GM10266 (cell line): ENCODE data around the gene NOL4L.

Experiments
- DNase-seq: peaks from one replicate; pipeline ENCODE4 v3.0.0; 2012; ENCODE audit errors: extremely low spot score
- TF ChIP-seq, protein P1 (sequence below): IDR thresholded peaks from 2 replicates; pipeline ENCODE4 v1.5.1; 2012; ENCODE audit warnings: mild to moderate bottlenecking, low read depth; ENCODE audit not compliant: control insufficient read depth, insufficient read depth; ENCODE audit errors: missing control alignments

NOL4L gene

DNA sequence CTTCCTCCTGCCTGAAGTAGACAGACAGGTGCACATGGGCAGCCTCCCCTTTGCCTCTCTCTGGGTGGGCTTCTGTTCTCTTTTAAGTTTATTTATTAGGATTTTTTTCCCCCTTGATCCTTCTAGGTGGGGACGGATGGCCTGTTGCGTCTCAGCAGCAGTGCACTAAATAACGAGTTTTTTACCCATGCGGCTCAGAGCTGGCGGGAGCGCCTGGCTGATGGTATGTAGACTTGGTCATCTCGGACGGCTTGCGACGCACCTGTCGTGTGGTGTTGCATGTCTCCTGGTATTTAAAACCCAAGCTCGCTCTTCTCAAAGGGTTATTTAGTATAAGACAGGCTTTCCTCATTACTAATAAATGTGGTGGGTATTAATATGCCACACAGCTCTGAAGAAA, 153.7 kb downstream of the NOL4L start:
- TF ChIP-seq, protein P1, sequence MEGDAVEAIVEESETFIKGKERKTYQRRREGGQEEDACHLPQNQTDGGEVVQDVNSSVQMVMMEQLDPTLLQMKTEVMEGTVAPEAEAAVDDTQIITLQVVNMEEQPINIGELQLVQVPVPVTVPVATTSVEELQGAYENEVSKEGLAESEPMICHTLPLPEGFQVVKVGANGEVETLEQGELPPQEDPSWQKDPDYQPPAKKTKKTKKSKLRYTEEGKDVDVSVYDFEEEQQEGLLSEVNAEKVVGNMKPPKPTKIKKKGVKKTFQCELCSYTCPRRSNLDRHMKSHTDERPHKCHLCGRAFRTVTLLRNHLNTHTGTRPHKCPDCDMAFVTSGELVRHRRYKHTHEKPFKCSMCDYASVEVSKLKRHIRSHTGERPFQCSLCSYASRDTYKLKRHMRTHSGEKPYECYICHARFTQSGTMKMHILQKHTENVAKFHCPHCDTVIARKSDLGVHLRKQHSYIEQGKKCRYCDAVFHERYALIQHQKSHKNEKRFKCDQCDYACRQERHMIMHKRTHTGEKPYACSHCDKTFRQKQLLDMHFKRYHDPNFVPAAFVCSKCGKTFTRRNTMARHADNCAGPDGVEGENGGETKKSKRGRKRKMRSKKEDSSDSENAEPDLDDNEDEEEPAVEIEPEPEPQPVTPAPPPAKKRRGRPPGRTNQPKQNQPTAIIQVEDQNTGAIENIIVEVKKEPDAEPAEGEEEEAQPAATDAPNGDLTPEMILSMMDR: no peak
- DNase-seq: no peak

GRCh38 chr20:32429745-32430360, 155.3 kb downstream of the NOL4L start:
- TF ChIP-seq, protein P1: no peak
- DNase-seq: no peak

- TF ChIP-seq, protein P1: no peak
These were observed 155.8 kb downstream of the NOL4L start for GRCh38 chr20:32429343-32429742.

GRCh38 chr20:32427996-32428395, 157.1 kb downstream of the NOL4L start:
- TF ChIP-seq, protein P1: no peak
- no peak for DNase-seq

More at GRCh38 chr20:32429343-32429742, 155.8 kb downstream of the NOL4L start:
- no peak for DNase-seq

GRCh38 chr20:32421290-32421689, 163.8 kb downstream of the NOL4L start:
- TF ChIP-seq, protein P1: no peak
- DNase-seq: no peak

- DNase-seq: no peak
These were observed 166.8 kb downstream of the NOL4L start for GRCh38 chr20:32418376-32418775.

DNA sequence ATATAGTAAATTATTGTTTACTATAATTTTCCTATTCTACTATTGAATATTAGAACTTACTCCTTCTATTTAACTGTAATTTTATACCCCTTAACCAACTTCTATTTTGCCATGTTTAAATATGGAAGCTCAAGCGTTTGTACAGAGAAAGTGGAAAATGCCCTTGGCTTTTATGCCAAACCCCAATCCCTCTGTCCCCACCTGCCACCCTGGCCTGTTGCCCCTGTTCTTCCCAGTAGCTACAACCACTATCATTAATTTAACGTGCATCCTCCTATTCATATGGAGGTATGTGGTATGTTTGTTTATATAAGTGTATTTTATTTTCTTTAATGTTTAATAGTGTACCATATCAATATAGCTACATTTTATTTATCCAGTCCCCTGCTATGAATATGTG, 168.9 kb downstream of the NOL4L start:
- TF ChIP-seq, protein P1: no peak
- DNase-seq: no peak

More at GRCh38 chr20:32418376-32418775, 166.8 kb downstream of the NOL4L start:
- TF ChIP-seq, protein P1: no peak
